ENCODE results near the gene HNRNPAB.

Gene HNRNPAB

DNA sequence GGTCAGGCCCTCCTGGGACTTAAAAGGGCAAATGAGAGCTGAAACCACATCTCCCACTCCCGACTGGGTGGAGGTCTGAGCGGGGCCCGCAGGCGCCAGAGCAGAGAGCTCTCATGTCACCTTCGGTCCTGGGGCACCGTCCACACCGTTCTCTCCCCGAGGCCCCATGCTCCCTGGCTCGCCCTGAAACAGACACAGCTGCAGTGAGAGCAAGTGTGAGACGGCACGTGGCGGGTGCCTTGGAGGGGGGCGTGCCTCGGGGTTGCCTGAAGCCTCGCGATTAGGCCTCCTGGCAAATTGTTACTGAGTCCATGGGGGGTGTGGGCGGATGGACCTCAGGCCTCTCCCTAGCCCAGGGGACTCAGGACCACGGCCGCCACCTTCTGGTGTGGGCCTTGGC lies 52.4 kb downstream of the HNRNPAB start:
- in situ Hi-C loops (cut with MboI; ENCODE audit: low sequenced_read_pairs, unreplicated experiment), result no loop called here
- TF ChIP-seq, protein P1, sequence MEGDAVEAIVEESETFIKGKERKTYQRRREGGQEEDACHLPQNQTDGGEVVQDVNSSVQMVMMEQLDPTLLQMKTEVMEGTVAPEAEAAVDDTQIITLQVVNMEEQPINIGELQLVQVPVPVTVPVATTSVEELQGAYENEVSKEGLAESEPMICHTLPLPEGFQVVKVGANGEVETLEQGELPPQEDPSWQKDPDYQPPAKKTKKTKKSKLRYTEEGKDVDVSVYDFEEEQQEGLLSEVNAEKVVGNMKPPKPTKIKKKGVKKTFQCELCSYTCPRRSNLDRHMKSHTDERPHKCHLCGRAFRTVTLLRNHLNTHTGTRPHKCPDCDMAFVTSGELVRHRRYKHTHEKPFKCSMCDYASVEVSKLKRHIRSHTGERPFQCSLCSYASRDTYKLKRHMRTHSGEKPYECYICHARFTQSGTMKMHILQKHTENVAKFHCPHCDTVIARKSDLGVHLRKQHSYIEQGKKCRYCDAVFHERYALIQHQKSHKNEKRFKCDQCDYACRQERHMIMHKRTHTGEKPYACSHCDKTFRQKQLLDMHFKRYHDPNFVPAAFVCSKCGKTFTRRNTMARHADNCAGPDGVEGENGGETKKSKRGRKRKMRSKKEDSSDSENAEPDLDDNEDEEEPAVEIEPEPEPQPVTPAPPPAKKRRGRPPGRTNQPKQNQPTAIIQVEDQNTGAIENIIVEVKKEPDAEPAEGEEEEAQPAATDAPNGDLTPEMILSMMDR (IDR thresholded peaks at IDR 0.05; ENCODE audit: borderline replicate concordance, control extremely low read depth, extremely low read depth, insufficient read depth, missing control alignments), result no peak
- DNase-seq (ENCODE audit: low spot score), result no peak

DNA sequence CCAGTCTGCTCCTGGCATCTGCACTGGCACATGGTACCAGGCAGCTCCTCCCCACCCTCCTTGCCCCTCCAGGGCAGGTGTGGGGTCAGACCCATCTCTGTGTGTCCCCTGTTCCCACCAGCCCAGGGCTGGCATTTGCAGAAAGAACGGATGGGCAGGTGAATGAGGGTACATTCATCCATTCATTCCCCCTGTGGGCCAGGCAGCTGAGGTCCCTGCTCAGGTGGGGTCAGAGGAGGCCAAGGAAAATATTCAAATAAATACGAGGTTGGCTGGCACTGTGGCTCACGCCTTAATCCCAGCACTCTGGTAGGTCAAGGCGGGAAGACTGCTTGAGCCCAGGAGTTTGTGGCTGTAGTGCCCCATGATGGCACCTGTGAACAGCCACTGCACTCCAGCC lies 53.3 kb downstream of the HNRNPAB start:
- no peak for DNase-seq (ENCODE audit: low spot score)
- in situ Hi-C loops (cut with MboI; ENCODE audit: low sequenced_read_pairs, unreplicated experiment), result no loop called here
- TF ChIP-seq, protein P1 (IDR thresholded peaks at IDR 0.05; ENCODE audit: borderline replicate concordance, control extremely low read depth, extremely low read depth, insufficient read depth, missing control alignments), result no peak

DNA sequence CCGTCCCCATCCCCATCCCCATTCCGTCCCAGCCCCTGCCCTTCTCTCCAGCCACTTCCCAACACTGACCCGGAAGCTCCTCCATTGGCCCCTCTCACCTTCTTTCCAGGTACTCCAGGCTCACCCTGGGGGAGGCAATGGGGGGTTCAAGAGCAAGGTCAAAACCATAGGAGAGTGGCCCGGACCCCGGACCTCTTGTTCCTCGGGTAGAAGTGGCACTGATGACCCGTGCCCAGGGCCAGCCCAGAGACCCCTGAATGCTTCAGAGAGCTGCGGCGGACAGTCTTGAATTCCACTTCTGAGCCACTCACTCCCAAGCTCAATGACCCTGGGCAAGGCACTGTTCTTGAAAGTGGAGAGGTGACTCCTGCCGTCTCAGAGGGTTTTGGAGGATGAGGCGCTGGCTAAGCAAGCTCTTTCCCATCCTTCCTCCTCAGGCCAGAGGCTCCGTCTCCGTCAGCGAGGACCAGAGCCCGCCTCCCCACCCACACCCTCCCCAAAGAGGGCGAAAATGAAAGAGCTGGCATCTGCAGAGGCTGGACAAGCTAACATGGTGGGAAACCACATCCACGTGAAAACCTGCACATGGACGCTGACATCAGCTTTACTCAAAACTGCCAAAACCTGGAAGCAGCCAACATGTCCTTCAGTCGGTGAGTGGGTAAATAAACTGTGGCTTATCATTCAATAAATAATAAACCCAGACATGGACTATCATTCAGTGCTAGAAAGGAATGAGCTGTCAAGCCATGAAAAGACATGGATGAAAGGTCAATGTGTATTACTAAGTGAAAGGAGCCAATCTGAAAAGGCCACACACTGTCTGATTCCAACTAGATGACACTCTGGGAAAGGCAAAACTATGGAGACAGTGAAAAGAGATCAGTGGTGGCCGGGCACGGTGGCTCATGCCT lies 55.5 kb downstream of the HNRNPAB start:
- no peak for DNase-seq (ENCODE audit: low spot score)
- TF ChIP-seq, protein P1 (IDR thresholded peaks at IDR 0.05; ENCODE audit: borderline replicate concordance, control extremely low read depth, extremely low read depth, insufficient read depth, missing control alignments), result no peak
- in situ Hi-C loops (cut with MboI; ENCODE audit: low sequenced_read_pairs, unreplicated experiment), result no loop called here

All from GM13976 (cell line).